ENCODE data around the gene RHOBTB3.

- no peak for TF ChIP-seq CTCF (IDR thresholded peaks at IDR 0.05)
- TF ChIP-seq EP300 (IDR thresholded peaks at IDR 0.05): no peak
These were observed 1.8 kb upstream of the RHOBTB3 start for GRCh38 chr5:95729115-95730010.
